Measurements from ENCODE around the gene STAT5B. TPM values are rescaled to one million over a fixed set of nuclear protein-coding genes. Genes with fewer than 3 reads are reported as not detected.

Gene STAT5B
- total and polyA plus RNA-seq, 9 of the 15 experiments (the other 6 are each of a cell fraction or from before 2014, with no cell fraction given) = 20.8 to 176 (median 92.4) TPM

DNA sequence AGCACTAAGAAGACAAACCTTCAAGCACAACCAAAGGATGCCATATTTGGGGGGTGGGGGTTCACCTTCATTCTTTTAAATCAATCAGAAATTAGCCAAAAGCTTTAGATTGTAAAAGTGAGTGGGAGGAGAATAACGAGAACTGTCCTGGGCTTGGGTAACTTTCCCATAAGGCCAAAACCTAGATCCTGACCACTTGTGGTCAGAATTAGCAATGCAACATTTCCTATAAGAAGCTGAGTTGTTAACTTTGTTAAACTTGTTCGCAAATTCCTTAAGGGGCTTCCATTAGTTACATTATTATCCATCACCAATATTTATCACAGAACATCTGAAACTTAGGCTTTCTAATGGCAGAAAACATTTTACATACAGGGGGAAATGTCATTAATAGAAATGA lies 25.1 kb downstream of the STAT5B start:
- peaks cover 27% of the 10 kb centered on the region; the same call in 2 of the 3 replicates for H3K36me3 ChIP-seq (ENCODE audit: control insufficient read depth, insufficient read depth, low read length)
- H4K20me1 ChIP-seq (replicated peaks; ENCODE audit: control insufficient read depth, insufficient read depth, low read length) = no peaks in the 10 kb centered on the region
- intact Hi-C loops (cut with micrococcal nuclease) = no loop called here
- no peaks in the 10 kb centered on the region for H3K27me3 ChIP-seq (ENCODE audit: control insufficient read depth in 2 of 2, insufficient read depth in 2 of 2, low read length in 2 of 2)
- H3K4me3 ChIP-seq = no peak overlapping the region
- H3K9ac ChIP-seq (ENCODE audit: insufficient read depth in 1 of 2, low read depth in 2 of 2, low read length in 2 of 2) = no peak overlapping the region
- no peak overlapping the region for H3K4me2 ChIP-seq (ENCODE audit: insufficient read depth, low read length)
- BruUV-seq (replicated peaks) = no TSS peak
- H3K4me1 ChIP-seq (replicated peaks in 1 of 2; ENCODE audit: control insufficient read depth in 2 of 2, insufficient read depth in 2 of 2, low read length in 2 of 2) = peaks cover 17 to 29% of the 10 kb centered on the region in 2 experiments
- H3K9me3 ChIP-seq (replicated peaks; ENCODE audit: control insufficient read depth, insufficient read depth, low read depth, low read length) = no peaks in the 10 kb centered on the region
- DNase-seq (ENCODE audit: extremely low read depth in 1 of 4, low spot score in 3 of 4) (peak in 3 of 4 experiments; percentile 43 to 48 (median 45)), ATAC-seq (peak; percentile 54), FAIRE-seq (peak; percentile 67)
- H2AFZ ChIP-seq (ENCODE audit: low read depth, low read length) = no peak overlapping the region
- ChIA-PET CTCF (ENCODE audit: low intra/inter-chr PET ratio) (interaction anchor here (0.6 kb wide), 1 partner anchor 39 kb away, joined by 3 read pairs; no protein-coding TSS in a partner anchor), POLR2A (interaction anchor here (0.6 to 1.8 kb wide), 5 partner anchors 16 to 159 kb away, joined by 3 to 6 read pairs (median 4); no protein-coding TSS in a partner anchor)
- peaks cover 96% of the 10 kb centered on the region for H3K79me2 ChIP-seq (ENCODE audit: control insufficient read depth, insufficient read depth, low read length)
- in situ Hi-C loops (cut with MboI) = no loop called here
- H3K27ac ChIP-seq (ENCODE audit: extremely low read depth, low read depth, low read length) = peak overlapping the region; percentile 15; the same call in 1 of the 3 replicates
- TF ChIP-seq, protein P1, sequence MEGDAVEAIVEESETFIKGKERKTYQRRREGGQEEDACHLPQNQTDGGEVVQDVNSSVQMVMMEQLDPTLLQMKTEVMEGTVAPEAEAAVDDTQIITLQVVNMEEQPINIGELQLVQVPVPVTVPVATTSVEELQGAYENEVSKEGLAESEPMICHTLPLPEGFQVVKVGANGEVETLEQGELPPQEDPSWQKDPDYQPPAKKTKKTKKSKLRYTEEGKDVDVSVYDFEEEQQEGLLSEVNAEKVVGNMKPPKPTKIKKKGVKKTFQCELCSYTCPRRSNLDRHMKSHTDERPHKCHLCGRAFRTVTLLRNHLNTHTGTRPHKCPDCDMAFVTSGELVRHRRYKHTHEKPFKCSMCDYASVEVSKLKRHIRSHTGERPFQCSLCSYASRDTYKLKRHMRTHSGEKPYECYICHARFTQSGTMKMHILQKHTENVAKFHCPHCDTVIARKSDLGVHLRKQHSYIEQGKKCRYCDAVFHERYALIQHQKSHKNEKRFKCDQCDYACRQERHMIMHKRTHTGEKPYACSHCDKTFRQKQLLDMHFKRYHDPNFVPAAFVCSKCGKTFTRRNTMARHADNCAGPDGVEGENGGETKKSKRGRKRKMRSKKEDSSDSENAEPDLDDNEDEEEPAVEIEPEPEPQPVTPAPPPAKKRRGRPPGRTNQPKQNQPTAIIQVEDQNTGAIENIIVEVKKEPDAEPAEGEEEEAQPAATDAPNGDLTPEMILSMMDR (IDR thresholded peaks at IDR 0.05 in 2 of 3, conservative IDR thresholded peaks at IDR 0.05 in 1 of 3; ENCODE audit: insufficient read depth in 2 of 3, low read depth in 1 of 3, low read length in 3 of 3) = peak; percentile 44 to 55 (median 45); a peak in 5 of 6 replicates
- no peak for TF ChIP-seq KDM4B (IDR thresholded peaks at IDR 0.05; ENCODE audit: borderline replicate concordance in 2 of 2, low read depth in 1 of 2)
- 45% methylated on average over 2 of the region's 2 CpGs for WGBS (ENCODE audit: insufficient coverage, low coverage, missing lambda C conversion rate)
- H3K9me1 ChIP-seq (ENCODE audit: control insufficient read depth, insufficient read depth, low read length) = no peaks in the 10 kb centered on the region

All from K562 (cell line).